GM10266 (cell line): ENCODE measurements around the gene AGBL1.

Experiments
- DNase-seq: peaks from one replicate; pipeline ENCODE4 v3.0.0; 2012; ENCODE audit errors: extremely low spot score
- TF ChIP-seq, protein P1 (sequence below): IDR thresholded peaks from 2 replicates; pipeline ENCODE4 v1.5.1; 2012; ENCODE audit warnings: mild to moderate bottlenecking, low read depth; ENCODE audit not compliant: control insufficient read depth, insufficient read depth; ENCODE audit errors: missing control alignments

Gene AGBL1

DNA sequence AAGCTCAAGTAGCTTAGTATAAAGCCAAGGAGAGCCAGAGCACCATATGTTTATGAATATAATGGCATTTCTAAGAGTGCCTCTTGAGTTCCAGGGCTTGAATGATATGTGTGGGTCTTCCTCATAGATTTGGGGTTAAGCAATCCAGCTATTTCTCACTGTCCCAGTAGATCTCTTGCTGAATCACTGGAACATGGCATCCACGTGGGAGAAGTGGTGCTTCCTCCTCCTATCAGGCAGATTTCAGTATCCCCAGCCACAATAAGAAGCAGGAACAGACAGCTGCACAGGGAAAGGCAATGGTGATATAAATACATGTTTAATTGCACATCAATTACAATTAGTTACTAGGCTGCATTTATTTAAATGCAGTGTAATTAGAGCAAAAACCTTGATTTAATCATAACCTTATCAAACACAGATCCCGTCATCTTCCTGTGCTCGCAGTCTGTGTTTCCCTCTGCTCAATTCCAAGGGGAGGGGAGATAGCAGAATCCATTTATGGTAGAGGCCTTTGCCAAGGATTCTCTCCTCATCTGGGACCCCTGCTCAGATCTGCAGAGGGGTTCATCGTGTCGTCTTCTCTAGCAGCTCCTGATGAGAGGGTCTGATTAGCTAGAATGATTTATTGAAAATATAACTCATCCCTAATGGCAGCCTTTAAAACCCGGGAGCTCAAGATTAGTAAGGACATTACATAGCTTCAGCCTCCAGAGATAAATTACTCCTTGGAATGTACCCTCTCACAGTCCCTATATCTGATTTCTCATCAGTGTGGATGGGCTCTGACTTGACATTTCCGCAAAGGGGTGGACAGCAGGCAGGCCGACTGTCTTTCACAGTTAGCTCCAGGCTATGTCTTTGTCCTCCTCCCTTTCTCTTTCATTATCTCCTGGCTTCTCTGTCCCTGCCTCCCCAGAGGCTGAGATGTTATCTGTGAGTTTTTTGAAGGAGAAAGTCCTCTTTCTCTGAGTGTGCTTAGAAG is 775.9 kb downstream of the AGBL1 start:
- TF ChIP-seq, protein P1, sequence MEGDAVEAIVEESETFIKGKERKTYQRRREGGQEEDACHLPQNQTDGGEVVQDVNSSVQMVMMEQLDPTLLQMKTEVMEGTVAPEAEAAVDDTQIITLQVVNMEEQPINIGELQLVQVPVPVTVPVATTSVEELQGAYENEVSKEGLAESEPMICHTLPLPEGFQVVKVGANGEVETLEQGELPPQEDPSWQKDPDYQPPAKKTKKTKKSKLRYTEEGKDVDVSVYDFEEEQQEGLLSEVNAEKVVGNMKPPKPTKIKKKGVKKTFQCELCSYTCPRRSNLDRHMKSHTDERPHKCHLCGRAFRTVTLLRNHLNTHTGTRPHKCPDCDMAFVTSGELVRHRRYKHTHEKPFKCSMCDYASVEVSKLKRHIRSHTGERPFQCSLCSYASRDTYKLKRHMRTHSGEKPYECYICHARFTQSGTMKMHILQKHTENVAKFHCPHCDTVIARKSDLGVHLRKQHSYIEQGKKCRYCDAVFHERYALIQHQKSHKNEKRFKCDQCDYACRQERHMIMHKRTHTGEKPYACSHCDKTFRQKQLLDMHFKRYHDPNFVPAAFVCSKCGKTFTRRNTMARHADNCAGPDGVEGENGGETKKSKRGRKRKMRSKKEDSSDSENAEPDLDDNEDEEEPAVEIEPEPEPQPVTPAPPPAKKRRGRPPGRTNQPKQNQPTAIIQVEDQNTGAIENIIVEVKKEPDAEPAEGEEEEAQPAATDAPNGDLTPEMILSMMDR = no peak
- DNase-seq = no peak

DNA sequence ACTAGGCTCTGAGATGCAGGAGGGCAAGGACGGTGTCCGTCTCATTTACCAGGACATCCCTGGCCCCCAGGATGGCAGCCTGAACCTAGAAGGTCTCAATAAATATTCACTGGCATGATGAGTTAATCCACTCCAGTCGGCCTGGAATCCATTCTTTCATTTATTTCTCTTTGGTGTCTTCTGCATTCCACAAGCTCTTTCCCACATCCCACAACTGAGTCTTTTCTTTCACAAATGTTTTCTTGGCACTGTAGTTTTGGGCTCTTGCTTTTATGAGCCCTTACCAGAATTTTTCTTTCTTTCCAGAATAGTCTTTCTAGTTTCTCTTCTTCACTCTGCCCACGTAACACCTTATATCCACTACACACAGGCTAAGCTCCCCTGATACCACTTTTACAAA is 778.0 kb downstream of the AGBL1 start:
- TF ChIP-seq, protein P1 = no peak
- DNase-seq = no peak

DNA sequence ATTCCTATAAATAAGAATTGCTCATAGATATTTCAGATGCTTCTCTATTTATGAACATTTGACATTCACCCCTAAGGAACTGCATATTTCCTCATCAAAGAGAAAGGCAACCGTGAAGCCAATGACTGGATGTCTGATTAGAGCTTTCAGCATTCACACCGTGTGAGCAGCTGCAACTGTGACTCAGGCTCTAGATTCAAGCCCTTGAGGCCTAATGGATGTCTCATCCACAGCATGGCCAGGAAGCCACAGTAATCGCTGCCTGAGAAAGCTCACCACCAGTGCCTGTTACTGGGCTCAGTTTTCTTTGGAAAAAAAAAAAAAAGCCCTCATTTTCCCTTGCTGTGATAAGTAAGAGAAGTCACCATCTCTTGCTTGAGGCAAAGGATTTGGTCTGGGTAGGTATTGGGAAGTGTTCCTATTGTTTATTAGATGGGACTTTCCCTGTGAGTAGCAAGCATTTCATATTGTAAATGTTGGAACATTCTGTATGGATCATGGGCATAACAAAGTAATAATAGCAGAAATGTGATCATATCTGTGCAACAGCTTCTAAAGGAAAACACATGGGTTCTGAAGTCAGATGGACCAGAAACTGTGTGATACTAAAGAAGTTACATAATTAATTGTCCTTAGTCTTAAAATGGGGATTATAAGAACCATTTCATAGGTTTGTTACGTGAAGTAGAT is 783.7 kb downstream of the AGBL1 start:
- TF ChIP-seq, protein P1 = no peak
- DNase-seq = no peak

DNA sequence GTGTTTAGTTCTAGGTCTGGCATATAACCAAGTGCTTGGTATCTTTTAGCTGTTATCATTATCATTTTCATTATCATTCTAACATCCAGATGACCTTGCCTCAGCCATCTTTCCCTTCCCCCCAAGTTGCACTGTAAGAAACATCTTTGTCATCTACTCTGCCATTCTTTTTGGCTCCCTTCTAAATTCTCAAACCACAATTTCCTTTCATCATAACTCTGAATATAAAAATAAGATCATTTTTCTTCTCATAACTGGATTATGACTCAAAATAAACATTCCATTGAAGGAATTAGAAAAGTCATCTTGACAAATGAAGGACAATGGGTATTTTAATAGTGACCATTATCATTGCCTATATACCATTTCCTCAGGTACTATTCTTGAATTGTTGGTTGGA is 786.2 kb downstream of the AGBL1 start:
- TF ChIP-seq, protein P1 = no peak

DNA sequence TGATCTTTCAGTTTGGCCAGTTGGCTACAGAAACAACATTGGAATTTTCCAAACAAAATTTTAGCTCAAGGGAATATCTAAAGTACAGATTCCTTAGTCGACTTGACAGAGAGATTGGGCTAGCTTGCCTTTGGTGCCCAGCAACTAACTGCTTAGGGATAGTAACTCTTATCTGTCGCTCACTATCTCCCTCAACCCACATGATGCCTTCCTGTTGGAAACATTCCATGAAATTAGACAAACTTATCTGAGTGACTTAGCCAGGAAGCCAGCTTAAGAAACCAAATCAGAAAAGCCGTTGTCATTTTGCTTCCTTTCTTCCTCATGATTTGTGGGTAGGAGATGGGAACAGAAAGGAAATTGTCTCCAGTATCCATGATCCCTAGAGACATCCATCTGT is 791.2 kb downstream of the AGBL1 start:
- TF ChIP-seq, protein P1 = no peak
- no peak for DNase-seq

More for the DNA sequence above, 786.2 kb downstream of the AGBL1 start:
- DNase-seq = no peak

DNA sequence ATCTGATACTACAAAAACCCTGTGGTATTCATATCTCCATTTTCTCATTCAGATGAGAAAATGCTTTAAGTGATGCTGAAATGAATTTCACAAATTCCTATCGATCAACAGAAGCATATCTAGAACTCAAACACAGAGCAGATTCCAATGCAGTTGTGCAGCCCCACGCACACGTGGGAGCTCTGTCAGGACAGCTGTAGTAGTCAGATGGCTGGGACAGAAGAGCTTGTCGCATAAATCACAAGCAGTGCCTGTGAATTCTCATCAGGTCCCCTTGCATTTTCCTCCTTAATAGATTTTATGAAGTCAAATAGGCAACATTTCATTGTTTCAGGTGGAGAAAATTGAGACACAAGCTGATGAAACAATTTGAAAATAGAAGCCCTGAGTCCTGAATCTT is 792.3 kb downstream of the AGBL1 start:
- DNase-seq = no peak

More for the DNA sequence above, 792.3 kb downstream of the AGBL1 start:
- TF ChIP-seq, protein P1 = no peak
